Left renal cortex interstitium (tissue), 4 donors: ENCODE measurements around the gene VAMP4. TPM values are rescaled to one million over a fixed set of nuclear protein-coding genes. Genes with fewer than 3 reads are reported as not detected.
"Not testable (repeated sequence)": the region's sequence is repeated elsewhere in the genome, so short reads cannot be mapped to it uniquely, and the experiment has no call there.

Experiments
- DNase-seq, 4 donors: peaks; one replicate each; pipeline ENCODE4 v3.0.0-alpha.2; 2013; ENCODE audit warnings: low read depth in 4 of 4, low spot score in 2 of 4, missing footprints in 1 of 4
- polyA plus RNA-seq, 4 donors: library from polyadenylated mRNA; unstranded; fragments of 120-200 nt; gene quantifications; one replicate each; pipeline ENCODE4 v1.2.1, GENCODE V29; 2013; ENCODE audit not compliant: insufficient read length in 4 of 4

VAMP4 gene
- polyA plus RNA-seq, 4 donors = 13.5 to 17.7 (median 16.7) TPM

DNA sequence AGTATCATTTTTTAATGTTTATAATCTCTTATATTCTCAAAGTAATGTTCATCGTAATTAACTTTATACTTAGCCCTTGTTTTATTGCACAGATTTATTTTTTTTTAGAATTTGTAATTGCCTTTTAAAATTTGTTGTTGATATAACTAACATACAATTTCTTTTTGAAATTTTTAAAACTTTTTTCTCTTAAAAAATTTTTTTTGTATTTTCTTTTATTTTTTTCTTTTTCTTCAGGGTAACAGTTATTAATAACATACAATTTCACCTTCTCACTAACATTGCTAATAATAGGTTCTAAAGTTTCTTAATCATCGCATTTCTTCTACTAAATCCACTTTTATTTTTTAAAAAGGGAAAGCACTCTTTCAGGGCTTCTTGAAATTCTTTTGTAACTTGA lies 11.3 kb upstream of the VAMP4 start:
- DNase-seq = no peak

DNA sequence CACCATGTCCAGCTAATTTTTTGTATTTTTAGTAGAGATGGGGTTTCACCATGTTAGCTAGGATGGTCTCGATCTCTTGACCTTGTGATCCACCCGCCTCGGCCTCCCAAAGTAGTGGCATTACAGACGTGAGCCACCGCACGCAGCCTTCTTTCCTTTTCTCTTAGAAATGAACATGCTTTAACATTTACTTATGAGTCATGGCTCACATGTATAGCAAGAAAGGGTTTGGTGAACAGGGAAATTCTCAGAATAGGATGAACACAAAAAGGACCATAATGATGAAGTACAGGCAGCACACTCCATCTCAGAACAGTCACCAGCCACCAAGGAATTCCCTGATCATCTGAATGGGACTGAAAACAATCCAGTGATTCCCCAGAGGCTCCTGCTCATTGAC lies 9.4 kb upstream of the VAMP4 start:
- no peak for DNase-seq

DNA sequence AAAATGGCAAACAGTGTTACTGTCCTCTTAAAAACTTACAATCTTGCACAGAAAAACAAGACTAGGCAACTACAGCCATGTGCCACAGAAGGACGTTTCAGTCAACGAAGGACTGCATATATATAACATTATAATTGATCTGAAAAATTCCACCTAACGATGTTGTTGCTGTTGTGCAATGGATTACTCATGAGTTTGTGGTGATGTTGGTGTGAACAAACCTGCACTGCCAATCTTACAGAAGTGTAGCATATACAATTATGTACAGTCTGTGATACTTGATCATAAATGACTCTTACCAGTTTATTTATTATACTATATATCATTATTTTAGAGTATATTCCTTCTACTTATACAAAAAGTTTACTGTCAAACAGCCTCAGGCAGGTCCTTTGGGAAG lies 6.8 kb upstream of the VAMP4 start:
- DNase-seq = no peak

DNA sequence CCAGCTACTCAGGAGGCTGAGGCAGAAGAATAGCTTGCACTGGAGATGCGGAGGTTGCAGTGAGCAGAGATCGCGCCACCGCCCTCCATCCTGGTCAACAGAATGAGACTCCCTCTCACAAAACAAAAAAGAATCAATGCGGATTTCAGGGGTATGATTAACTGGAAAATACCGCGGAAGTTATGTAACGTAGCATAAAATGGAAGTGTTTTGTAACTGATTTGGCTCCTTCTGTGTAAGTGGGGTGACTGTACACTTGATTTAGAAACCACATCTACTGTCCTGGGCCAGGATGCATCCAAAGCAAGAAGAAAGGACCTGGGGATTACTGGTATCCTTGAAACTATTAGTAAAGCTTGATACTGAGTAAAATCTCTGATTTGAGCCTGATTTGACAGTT lies 3.1 kb upstream of the VAMP4 start:
- no peak for DNase-seq

DNA sequence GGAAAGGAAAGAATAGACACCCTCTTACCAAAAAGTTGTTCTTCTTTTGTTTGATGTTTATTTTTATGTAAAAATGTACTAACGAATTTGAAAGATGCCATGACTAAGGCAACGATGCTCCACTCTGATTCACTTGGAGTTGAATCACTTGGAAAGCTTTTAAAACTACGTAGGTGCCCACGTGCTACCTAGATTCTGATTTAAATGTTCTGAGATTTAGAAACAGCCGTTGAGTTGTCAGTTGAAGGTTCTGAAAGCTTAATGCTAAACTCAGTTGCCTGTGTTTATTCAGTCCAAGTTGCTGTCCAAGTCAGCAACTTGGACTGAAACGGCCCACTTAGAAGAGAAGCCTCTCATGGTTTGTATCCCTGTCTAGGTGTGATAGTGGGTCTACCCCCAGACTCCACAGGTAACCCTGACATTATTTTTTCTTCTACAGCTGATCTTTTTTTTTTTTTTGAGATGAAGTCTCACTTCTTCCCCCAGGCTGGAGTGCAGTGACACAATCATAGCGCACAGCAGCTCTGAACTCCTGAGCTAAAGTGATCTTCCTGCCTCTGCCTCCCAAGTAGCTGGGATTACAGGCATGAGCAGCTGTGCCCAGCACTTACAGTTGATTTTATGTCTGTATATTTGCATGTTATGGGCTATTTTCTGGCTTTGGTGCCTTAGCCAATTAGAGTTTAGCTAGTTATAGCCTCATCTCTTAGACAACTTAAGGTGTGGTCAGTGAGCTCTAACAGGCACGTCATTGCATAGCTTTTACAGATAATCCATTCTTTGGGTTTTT lies 1.4 kb upstream of the VAMP4 start:
- peak in 3 of 4 donors; percentile 10 to 21 (median 15) for DNase-seq

DNA sequence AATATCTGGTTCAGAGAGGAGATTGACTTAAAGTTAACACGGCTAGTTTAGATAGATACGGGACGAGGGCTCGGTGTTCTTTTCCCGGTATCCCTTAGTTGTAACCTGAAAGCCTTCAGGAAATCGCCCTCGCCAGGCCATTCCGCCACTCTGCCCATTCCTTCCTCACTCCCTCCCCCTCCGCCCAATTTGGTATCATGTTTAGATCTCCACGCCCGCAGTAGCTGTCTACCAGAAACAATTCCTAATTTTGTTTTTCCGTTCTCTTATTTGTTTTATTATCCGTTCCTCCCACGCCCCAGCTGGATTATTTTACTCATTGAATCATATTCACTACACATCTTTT lies 685 bp upstream of the VAMP4 start:
- peak in 1 of 4 donors; percentile 43 for DNase-seq

DNA sequence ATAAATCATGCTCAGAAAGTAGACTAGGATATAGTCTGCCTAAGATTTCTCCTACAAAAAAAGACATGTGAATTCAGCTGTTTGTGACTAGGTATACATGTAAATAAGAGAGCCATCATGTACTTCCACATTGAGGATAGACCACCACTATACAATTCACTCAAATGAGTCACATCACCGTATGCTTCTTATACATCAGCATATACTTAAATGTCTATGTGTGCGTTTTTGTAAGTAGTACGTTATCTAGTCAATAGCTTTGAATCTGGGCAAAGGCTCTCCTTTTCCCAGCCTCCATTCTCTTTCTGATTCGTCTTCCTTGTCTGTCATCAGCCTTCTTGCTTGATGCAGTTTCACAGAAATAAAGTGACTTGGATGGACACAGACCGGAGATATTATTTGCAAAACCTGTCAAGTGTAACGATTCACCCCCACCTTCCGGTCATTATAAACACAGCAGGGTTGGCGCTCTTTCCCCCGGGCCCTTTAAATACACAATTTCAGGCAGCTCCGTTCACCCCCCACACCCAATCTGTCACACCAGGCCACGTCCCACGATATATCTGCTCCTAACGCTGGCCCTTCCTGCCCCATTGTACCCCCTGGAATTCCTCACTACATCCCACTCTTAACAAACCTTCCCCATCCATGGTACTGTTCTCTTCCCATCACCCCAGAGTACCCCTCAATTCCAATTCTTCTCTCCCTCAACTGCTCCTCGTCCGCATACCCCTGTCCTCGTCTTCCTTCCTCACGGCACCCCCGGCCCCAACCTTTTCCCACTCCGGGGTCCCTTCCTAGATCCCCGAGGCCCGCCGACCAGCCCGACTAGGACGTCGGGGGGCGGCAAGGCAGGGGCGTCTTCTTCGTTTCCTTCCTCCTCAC lies 636 bp downstream of the VAMP4 start:
- DNase-seq = peak; percentile 13 to 41 (median 21)

DNA sequence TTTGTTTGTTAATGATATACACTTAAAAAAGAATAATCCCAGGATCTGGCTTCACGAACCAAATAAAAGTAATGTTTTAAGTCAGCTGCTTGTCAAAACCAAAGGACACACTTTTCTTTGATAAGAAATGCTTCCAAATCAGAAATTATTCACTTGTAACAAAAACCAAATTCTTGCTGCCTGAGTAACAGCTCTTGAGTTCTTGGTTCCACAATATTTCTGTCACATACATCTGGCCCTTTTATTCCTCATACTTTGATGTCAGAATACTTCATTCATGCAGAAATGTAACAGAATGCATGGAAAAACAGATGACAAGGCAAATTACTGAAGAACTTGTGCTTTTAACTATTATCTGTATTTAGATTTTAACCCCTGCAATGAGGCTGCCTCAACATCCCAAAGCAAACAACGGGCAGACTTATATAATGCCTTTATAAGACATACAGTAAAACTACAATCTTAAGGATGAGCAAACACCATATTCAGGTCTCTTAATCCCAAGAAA lies 1.5 kb downstream of the VAMP4 start:
- DNase-seq = no peak

DNA sequence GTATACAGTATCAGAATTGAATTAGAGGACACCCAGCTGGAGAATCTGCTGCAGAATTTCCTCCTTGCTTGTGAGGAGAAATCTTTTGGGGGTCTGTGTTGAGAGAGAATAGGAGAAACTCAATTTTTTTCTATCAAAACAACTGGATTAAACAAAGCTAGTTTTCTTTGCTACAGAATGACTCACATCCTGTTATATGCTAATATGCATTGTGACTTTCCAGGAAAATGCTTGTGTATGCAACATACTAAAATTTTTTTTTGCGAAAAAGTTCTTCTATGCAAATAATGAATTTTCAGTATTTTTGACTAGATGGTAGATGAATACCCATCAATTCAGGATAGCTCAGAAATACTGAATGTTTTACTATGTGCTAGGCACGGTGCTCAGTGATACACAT lies 2.2 kb downstream of the VAMP4 start:
- no peak for DNase-seq

DNA sequence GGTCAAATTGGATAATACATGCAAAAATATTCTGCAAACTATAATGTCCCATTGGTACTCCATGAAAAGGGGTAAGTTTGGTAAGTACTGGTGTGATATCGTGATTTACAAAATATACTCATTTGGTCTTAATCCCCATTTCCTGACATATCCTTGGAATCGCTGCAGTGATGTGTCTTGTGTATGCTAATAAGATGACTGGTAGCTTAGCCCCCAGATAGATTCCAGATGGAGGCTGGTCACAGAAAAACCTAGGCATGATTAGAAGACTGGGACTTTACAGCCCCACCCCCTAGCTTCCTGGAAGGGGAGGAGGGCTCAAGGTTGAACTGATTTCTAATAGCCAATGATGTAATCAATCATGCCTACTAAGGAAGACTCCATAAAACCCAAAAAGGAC lies 3.0 kb downstream of the VAMP4 start:
- DNase-seq = no peak

DNA sequence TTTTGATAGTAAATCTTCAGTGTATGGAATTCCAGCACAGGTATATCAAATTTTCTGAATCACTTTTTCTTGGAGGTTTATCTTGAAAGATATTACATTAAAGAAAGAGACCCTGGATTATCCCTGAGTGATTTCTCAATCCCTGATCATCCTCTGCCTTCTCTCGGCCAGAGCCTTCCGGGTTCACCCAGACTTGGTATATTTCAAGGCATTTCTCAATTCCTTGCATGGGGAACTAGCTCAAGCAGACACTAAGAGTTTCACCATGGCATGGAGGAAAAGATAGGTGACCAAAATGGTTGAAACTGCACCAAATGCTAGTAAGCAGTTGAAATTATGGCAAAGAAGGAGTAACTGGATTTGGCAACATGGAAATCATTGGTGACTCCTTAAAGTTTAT lies 5.7 kb downstream of the VAMP4 start:
- DNase-seq = no peak

DNA sequence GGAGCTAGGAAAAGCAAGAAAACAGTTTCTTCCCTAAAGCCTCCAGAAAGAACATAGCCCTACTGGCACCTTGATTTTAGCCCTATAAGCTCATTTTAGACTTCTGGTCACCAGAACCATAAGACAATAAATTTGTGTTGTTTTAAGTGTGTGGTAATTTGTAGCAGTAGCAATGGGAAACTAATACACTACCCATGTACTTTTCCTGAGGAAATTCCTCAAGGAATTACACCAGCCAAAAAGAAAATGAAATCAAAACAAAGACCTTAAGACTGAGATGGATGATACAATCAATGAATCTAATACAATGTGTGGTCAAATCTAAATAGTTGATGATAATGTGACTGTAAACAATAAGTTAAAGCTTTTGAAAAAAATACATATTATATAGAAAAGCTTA lies 11.8 kb downstream of the VAMP4 start:
- no peak for DNase-seq

DNA sequence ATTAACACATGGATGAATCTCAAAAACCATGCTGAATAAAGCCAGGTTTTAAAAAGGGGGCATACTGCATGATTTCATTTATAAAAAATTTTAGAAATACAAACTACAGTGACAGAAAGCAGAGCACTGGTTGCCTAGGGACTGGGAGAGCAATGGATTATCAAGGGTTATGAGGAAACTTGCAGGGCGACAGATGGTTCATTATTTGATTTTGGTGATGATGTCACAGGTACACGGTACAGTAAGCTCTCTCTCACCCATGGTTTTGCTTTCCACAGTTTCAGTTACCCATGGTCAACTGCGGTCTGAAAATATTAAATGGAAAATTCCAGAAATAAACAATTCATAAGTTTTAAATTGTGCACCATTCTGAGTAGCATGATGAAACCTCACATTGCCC lies 14.1 kb downstream of the VAMP4 start:
- DNase-seq = no peak

DNA sequence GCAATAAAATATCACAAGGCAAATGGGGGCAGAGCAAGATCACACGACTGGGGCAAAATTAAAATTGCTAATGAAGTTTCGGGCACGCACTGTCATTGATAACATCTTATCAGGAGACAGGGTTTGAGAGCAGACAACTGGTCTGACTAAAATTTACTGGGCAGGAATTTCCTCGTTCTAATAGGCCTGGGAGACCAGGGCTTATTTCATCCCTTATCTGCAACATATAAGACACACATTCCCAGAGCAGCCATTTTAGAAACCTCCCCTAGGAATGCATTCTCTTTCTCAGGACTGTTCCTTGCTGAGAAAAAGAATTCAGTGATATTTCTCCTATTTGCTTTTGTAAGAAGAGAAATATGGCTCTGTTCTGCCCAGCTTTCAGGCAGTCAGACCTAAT lies 18.7 kb downstream of the VAMP4 start:
- not testable (repeated sequence) for DNase-seq

DNA sequence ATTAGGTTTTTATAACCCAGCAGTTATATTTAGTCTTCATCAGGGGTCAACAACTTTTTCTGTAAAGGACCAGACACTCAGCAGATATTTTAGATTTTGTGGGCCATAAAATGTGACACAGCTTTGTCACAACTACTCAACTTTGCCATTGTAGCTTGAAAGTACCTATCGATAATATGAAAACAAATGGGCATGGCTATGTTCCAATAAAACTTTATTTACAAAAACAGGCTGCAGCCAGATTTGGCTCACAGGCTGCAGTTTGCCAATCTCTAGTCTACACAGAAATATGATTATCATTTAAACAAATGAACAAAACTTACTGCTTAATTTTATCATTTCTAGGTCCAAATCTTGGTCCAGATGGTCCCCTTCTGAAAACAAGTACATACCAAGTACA lies 23.0 kb downstream of the VAMP4 start:
- DNase-seq = no peak

DNA sequence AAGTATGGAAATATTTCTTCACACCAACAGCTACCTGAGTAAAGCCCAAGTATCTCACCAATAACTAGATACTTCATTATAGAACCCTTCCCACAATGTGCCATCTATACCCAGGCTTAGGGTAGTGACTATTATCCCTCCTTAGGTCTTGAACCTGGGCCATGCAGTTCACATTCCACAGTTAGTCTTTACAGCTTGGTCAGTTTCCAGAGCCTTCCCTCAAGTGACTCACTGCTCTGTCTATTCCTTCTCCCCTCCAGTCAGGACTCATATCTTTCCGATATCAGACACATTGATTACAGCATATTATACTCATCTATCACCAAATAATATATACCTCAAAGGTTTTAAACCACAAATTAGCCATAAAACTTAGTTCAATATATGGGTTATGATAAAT lies 23.6 kb downstream of the VAMP4 start:
- no peak for DNase-seq

DNA sequence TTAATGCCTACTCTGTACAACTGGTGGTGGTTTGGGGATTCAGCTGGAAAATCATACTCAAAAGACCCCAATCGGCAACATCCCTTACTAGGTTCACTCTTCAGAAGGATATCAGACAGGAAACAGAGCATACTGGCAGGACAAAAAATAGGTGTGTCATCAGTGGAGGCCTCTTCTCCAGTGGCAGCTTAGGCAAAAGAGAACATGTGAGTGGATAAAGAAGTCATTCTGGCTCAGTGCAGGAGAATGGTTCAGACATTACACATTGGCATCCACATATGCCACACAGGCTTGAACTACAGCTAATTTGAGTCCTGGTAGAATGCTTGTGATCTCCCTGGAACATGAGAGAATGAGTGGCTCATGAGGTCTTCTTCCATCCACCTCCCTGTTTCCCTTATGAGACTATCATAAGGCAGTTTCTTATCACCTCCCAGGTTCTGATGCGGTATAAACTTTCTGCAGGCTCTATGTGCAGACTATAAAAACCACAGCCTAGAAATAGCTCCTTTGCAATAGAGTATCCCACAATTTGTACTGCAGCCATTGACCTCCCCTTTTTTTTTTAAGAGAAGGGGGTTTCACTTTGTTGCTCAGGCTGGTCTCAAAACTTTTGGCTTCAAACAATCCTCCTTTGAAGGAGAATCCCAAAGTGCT lies 24.7 kb downstream of the VAMP4 start:
- no peak for DNase-seq

DNA sequence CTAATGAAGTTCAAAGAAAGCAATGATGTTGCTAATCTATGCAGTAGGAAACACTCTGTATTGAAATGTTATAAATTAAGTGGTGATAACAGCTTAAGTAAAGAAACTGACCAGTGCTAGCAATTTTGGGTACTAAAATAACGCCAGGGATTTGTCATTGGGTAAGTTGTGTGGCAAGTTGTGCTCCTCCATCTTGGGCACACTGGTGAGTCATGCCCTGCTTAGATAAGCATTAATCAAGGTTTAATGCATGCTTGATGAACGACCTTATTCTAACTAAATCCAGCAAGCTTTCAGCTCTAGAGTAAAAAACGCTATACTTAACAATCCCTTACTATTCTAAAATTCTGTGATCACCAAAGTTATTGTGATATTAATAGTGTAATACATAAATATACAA lies 25.2 kb downstream of the VAMP4 start:
- DNase-seq = no peak

DNA sequence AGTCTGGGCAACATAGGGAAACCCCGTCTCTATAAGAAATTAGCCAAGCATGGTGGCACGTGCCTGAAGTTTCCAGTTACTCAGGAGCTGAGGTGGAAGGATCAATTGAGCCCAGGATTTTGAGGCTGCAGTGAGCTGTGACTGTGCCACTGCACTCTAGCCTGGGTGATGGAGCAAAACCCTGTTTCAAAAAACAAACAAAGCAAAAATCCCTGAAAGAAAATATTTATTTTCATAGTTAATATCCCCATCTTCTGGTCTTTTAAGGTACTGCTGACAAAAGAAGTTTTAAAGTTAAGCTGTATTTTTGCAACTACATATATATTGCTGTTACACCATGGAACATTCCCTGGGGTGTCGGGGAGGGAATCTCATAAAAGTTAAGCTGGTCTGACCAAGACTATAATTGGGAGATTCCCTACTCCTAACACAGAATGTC lies 26.0 kb downstream of the VAMP4 start:
- DNase-seq = peak in 3 of 4 donors; percentile 8 to 16 (median 15)

DNA sequence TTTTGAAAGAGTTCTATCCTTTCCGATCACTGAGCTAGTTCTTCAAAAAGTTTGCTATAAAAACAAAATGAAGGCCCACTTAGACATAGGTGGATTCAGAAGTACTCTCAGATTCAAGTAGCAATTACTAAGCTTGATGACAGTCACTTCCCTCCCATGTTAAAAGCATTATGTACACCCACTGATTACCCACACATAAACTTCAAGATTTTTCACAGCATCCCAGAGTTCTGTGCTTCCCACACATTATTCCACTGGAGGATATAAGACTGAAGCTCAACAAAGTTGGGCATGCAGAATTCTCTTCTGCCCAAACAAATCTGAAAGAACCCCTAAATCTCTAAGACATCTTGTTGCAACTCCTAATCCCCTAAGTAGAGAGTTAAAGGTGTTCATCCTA lies 29.5 kb downstream of the VAMP4 start:
- DNase-seq = no peak

DNA sequence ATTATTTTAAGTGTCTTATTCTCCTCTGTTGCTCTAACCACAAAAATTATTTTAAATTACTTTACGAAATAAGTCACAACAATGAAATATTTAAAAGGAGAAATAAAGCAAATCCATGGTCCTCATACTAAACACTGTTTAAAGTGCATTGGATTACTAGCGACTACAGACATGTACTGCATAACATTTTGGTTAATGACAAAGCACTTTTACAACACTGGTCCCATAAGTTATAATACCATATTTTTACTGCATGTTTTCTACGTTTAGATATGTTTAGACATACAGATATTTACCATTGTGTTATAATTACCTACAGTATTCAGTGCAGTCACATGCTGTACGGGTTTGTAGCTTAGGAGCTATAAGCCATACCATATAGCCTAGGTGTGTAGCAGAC lies 30.2 kb downstream of the VAMP4 start:
- no peak for DNase-seq
